ACC112 (cell line): Measurements from ENCODE around the gene ATP5PO.

ENCODE experiments used
- H2AFZ ChIP-seq: fragments of 200-600 bp; sonication (generic); one replicate; pipeline ENCODE4 v1.6.0; 2017; ENCODE audit warnings: antibody characterized with exemption, low read length; ENCODE audit not compliant: unreplicated experiment
- H3K27ac ChIP-seq: fragments of 200-600 bp; sonication (generic); 2 replicates; pipeline ENCODE4 v1.5.1; 2014; ENCODE audit warnings: low read depth, mild to moderate bottlenecking, antibody characterized with exemption, low read length, moderate library complexity
- H3K27me3 ChIP-seq: fragments of 200-600 bp; sonication (generic); 2 replicates; pipeline ENCODE4 v1.6.1; 2014; ENCODE audit warnings: mild to moderate bottlenecking, antibody characterized with exemption, low read length, moderate library complexity, mixed read lengths; ENCODE audit not compliant: insufficient read depth
- H3K36me3 ChIP-seq: fragments of 200-600 bp; sonication (generic); 2 replicates; pipeline ENCODE4 v1.6.1; 2016; ENCODE audit warnings: mild to moderate bottlenecking, antibody characterized with exemption, low read length, moderate library complexity, mixed read lengths; ENCODE audit not compliant: insufficient read depth
- H3K4me1 ChIP-seq: fragments of 200-600 bp; sonication (generic); one replicate; pipeline ENCODE4 v1.6.1; 2016; ENCODE audit warnings: low read length, mixed read lengths; ENCODE audit not compliant: insufficient read depth, unreplicated experiment, control insufficient read depth
- H3K4me3 ChIP-seq: fragments of 200-600 bp; sonication (generic); 2 replicates; pipeline ENCODE4 v1.5.1; 2014; ENCODE audit warnings: mild to moderate bottlenecking, low read depth, low read length
- H3K79me2 ChIP-seq: fragments of 200-600 bp; sonication (generic); one replicate; pipeline ENCODE4 v1.6.0; 2016; ENCODE audit warnings: low read length; ENCODE audit not compliant: control insufficient read depth, unreplicated experiment, insufficient read depth

The ATP5PO gene

GRCh38 chr21:33858667-33859372, 56.8 kb downstream of the ATP5PO start:
- Histone ChIP-seq H3K36me3 (no peaks in the 10 kb centered on the region), H2AFZ (no peak overlapping the region), H3K4me1 (peaks cover 4% of the 10 kb centered on the region), H3K27me3 (no peaks in the 10 kb centered on the region), H3K27ac (no peak overlapping the region), H3K4me3 (no peak overlapping the region), H3K79me2 (no peaks in the 10 kb centered on the region)

DNA sequence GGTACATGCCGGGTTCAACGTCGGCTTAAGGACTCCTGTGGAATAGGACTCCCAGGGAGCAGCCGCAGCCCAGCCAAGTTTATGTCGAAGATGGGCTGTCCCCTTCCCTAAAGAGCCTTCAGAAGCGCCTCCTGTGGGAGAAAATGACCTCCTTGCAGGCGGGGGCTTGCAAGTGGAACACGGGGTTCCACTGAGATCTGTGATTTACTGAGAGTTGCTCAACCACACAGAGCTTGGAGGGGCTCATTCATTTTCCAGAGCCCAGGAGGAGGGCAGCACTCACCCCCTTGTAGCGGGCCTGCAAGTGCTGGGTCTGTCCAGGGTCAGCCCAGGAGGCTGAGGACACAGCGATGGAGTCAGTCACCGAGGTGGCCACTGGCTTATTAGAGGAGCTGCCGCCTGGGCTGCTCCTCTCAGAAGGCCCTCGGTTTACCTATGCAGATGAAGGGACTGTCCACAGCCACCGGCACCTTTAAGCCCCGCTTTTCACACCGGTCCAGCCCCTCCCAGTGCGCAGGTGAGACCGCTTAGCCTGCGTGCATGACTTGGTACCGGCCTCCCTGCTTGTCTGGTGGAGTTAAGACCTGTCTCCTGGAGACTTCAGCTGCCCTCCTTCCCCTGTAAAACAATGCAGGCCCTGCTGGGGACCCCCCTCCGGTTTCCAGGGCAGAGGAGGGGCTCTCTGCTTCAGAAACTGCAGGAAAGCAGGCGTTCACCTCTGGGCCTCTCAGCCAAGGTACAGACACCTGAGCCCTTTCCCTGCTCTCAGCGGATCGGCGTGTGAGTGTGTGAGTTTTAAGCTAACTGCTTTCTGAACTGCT, 57.5 kb downstream of the ATP5PO start:
- H3K27ac ChIP-seq: no peak overlapping the region
- peaks cover 4% of the 10 kb centered on the region for H3K4me1 ChIP-seq
- no peaks in the 10 kb centered on the region for H3K36me3 ChIP-seq
- H2AFZ ChIP-seq: no peak overlapping the region
- H3K79me2 ChIP-seq: no peaks in the 10 kb centered on the region
- no peak overlapping the region for H3K4me3 ChIP-seq
- no peaks in the 10 kb centered on the region for H3K27me3 ChIP-seq

GRCh38 chr21:33856893-33857527, 58.6 kb downstream of the ATP5PO start:
- Histone ChIP-seq H3K4me1 (peaks cover 4% of the 10 kb centered on the region), H3K27ac (no peak overlapping the region), H2AFZ (no peak overlapping the region), H3K79me2 (no peaks in the 10 kb centered on the region), H3K36me3 (no peaks in the 10 kb centered on the region), H3K4me3 (no peak overlapping the region), H3K27me3 (no peaks in the 10 kb centered on the region)

- peaks cover 4% of the 10 kb centered on the region for H3K4me1 ChIP-seq
- no peak overlapping the region for H3K27ac ChIP-seq
- H2AFZ ChIP-seq: no peak overlapping the region
- H3K79me2 ChIP-seq: no peaks in the 10 kb centered on the region
- no peaks in the 10 kb centered on the region for H3K27me3 ChIP-seq
- H3K4me3 ChIP-seq: no peak overlapping the region
- H3K36me3 ChIP-seq: no peaks in the 10 kb centered on the region
These were observed 60.4 kb downstream of the ATP5PO start for GRCh38 chr21:33855190-33855589.

DNA sequence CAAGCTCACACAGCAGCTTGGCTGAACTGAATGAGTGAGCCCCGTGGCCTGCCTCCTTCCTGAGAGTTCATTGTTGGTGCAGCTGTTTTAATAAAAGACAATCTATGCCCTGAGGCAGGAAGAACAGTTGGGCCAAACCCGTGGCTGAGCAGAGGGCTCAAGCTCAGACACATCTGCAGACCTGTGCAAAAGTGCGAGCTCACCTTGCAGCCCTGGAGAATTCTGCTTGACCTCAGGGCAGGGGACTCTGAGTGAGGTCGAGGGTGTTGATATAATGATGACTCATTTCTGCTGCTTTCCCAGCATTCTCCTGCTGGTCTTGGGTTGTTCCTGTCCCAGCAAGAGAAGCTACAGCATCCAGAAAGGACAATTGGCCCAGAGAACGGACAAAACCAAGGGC, 61.0 kb downstream of the ATP5PO start:
- peaks cover 4% of the 10 kb centered on the region for H3K4me1 ChIP-seq
- H3K27ac ChIP-seq: no peak overlapping the region

More for the DNA sequence above, 61.0 kb downstream of the ATP5PO start:
- H2AFZ ChIP-seq: no peak overlapping the region
- no peaks in the 10 kb centered on the region for H3K27me3 ChIP-seq
- H3K79me2 ChIP-seq: no peaks in the 10 kb centered on the region
- no peaks in the 10 kb centered on the region for H3K36me3 ChIP-seq
- H3K4me3 ChIP-seq: no peak overlapping the region
